DLD1 (cell line): ENCODE measurements around the gene CEP112.
"Not testable (repeated sequence)": the region's sequence is repeated elsewhere in the genome, so short reads cannot be mapped to it uniquely, and the experiment has no call there.

Experiments used
- in situ Hi-C: cut with HindIII; loops from 2 replicates; pipeline ENCODE4 v1.10.0; 2017; ENCODE audit warnings: low sequenced_read_pairs

The CEP112 gene

DNA sequence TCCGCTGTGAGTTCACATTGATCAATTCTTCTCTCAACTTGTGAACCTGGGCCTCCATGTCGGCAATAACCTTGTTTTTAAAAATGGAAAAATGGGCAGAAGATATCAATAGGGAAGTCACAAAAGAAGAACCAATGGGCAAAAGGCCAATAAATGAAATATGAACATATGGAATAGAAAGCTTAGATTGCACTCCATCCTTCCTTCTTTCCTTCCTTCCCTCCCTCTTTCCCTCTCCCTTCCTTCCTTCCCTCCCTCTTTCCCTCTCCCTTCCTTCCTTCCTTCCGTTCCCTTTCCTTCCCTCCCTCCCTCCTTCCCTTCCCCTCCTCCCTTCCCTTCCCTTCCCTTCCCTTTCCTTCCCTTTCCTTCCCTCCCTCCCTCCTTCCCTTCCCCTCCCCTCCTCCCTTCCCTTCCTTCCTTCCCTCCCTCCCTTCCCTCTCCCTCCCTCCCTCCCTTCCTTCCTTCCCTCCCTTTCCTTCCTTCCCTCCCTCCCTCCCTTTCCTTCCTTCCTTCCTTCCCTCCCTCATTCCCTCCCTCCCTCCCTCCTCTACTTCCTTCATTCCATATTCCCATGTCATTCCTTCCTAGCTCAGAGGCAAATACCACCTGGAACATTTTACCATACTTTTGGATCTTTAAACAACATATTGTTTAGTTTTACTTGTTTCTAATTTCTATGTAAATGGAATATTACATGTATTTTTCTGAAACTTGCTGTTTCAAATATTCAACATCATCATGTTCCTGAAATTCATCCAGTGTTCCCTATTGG lies 339.8 kb downstream of the CEP112 start:
- in situ Hi-C loops: no loop called here

GRCh38 chr17:65850486-65850885 lies 341.4 kb downstream of the CEP112 start:
- in situ Hi-C loops: no loop called here

DNA sequence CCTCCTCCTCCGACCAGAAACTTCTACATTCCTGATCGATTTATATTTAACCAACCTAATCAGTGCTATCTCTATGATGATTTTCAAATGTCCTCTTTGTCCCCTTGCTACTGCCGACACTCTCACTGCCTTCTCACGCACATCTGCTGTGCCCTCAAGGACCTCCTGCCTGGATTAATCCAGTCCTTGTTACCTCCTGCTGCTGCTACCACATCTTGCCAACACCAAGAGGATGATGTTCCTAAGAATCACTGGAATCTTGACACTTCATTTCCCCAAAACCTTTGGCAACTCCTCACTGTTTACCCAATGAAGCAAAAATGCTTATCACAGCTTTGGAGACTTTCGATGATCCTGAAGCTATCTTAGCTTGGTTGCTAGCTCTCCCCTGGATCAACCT lies 343.2 kb downstream of the CEP112 start:
- in situ Hi-C loops: no loop called here

- in situ Hi-C loops: no loop called here
Measured at GRCh38 chr17:65841089-65841488, 350.8 kb downstream of the CEP112 start.

DNA sequence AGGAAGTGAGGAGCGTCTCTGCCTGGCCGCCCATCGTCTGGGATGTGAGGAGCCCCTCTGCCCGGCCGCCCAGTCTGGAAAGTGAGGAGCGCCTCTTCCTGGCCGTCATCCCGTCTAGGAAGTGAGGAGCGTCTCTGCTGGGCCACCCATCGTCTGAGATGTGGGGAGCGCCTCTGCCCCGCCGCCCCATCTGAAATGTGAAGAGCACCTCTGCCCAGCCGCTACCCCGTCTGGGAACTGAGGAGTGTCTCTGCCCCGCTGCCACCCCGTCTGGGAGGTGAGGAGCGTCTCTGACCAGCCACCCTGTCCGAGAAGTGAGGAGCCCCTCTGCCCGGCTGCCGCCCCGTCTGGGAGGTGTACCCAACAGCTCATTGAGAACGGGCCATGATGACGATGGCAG lies 354.7 kb downstream of the CEP112 start:
- in situ Hi-C loops: not testable (repeated sequence)

DNA sequence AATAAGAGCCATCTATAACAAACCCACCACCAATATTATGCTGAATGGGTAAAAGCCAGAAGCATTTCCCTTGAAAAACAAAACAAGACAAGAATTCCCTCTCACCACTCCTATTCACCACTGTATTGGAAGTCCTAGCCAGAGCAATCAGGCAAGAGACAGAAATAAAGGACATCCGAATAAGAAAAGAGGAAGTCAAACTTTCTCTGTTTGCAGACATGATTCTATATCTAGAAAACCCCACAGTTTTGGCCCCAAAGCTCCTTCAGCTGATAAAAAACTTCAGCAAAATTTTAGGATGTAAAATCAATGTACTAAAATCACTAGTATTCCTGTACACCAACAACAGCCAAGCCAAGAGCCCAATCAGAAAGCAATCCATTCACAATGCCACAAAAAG lies 358.7 kb downstream of the CEP112 start:
- in situ Hi-C loops: no loop called here

DNA sequence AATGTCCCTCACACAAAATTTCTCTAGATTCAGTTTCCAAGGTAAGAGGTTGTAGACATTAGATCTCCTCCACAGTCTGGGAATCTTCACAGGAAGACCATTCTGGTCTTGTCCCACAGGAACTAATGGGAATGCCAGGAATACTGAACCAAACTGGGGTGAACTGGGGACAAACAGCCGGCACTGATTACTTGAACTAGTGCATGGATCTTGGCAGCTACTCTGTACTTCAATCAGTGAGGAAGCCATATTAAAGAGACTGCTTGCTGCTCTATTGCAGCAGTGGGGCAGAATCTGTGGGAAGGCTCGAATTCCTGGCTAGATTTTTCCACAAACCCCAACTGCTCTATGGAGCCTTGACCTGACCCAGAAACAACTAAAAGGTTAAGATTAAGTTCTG lies 361.6 kb downstream of the CEP112 start:
- in situ Hi-C loops: no loop called here

GRCh38 chr17:65826577-65826976 lies 365.4 kb downstream of the CEP112 start:
- in situ Hi-C loops: not testable (repeated sequence)

DNA sequence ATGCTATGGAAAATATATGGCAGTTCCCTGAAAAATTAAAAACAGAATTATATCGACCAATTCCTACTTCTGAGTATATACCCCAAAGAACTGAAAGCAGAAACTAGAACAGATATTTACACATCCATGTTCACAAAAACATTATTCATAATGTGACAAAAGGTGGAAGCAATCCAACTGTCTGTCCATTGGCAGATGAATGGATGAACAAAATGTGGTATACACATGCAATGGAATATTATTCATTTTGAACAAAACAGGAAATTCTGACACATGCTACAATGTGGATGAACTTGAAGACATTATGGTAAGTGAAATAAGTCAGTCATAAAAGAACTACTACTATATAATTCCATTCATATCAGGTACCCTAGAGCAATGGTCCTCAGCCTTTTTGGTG lies 367.0 kb downstream of the CEP112 start:
- in situ Hi-C loops: no loop called here

DNA sequence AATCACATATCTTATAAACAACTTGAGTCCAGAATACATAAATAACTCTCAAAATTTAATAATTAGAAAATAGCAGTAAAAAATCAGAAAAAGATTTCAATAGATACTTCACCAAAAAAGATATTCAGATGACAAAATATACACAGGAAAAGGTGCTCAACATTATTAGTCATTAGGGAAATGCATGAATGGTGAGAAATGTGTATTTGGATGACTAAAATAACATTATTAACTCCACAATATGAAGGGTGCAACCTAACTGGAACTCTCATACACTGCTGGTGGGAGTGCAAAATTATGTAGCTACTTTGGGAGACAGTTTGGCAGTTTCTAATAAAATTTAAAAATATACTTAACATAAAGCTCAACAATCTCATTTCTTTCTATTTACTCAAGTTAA lies 368.2 kb downstream of the CEP112 start:
- in situ Hi-C loops: no loop called here

GRCh38 chr17:65820811-65821210 lies 371.1 kb downstream of the CEP112 start:
- in situ Hi-C loops: no loop called here

DNA sequence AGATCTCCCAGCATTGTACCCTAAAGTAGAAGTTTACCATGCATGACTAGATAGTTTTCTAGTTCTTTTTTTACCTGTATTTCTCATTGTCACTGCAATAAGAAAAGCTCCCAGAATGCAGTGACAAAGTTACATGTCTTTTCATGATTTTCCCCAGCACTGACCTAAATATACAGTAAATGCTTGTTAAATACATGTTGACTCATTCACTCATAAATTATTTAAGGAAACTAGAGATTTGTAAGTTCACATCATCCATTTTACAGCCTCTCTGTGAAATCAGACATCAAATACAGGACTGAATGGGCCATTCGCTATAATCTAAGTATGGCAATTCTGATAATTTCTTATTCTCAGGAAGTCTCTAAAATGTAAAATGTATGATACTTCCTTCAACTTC lies 371.6 kb downstream of the CEP112 start:
- in situ Hi-C loops: no loop called here

GRCh38 chr17:65819810-65820209 lies 372.1 kb downstream of the CEP112 start:
- in situ Hi-C loops: no loop called here

- in situ Hi-C loops: no loop called here
Measured at GRCh38 chr17:65817951-65818350, 374.0 kb downstream of the CEP112 start.

DNA sequence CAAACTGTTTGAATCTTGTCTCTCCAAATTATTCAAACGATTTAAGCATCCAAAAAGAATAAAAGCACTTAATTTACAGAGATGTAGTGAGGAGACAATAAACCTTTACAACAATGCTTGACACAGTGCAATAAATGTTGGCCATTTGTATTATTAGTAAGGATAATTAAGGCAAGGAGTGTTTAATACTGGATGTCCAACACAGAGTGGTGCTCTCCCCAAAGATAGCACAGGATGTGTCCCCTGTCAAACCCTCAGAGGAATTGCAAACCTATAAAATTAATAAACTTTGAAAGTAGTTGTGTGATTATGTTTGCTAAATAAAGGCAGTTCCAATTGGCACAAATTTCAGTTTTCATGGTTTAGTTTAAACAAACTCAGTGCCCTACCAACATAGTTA lies 377.5 kb downstream of the CEP112 start:
- in situ Hi-C loops: no loop called here

DNA sequence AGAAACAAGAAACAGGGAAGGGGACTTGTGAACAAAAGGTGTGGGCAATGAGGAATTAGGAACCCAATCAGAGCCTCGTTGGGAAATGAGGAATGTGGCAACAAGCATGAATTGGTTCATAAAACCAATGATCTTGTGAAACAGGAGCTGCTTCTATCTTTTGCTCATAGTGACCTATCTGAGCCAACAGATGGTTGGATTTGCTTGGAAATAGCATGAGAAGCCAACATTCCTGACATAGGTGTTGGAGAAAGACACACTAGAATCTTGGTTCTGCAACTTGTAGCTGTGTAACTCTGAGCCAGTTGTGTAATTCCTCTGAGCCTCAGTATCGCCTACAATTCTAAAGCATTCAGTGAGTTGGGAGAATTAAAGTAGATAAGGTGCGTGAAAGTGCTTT lies 378.6 kb downstream of the CEP112 start:
- in situ Hi-C loops: no loop called here

- in situ Hi-C loops: no loop called here
Measured at GRCh38 chr17:65811043-65811442, 380.9 kb downstream of the CEP112 start.

GRCh38 chr17:65809366-65809765 lies 382.6 kb downstream of the CEP112 start:
- in situ Hi-C loops: no loop called here

- in situ Hi-C loops: not testable (repeated sequence)
Measured at GRCh38 chr17:65808566-65808965, 383.4 kb downstream of the CEP112 start.

DNA sequence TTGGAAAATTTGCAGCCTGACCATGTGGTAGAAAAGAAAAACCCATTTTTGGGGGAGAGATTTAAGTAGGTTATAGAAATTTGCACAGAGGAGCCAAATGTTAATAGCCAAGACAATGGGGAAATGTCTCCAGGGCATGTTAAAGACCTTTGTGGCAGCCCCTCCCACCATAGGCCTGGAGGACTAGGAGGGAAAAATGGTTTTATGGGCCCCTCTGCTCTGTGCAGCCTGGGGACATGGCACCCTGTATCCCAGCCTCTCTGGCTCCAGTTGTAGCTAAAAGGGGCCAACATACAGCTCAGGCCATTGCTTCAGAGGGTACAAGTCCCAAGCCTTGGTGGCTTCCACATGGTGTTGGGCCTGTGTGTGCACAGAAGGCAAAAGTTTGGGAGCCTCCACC lies 384.6 kb downstream of the CEP112 start:
- in situ Hi-C loops: no loop called here

DNA sequence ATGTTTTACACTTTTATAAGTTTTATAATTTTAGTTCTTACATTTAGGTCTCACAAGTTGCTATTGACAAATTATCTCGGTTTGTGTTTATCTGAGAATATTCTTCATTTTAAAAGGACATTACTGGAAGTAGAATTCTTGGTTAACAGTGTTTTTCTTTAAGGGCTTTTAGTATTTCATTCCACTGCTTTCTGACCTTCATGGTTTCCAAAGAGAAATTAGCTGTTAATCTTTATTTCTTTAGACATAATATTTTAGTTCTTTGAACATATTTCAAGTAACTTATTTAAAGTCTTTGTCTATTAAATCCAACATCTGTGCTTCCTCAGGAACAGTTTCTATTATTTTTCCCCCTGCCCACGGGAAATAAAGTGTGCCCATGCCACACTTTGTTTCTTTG lies 390.4 kb downstream of the CEP112 start:
- in situ Hi-C loops: no loop called here

DNA sequence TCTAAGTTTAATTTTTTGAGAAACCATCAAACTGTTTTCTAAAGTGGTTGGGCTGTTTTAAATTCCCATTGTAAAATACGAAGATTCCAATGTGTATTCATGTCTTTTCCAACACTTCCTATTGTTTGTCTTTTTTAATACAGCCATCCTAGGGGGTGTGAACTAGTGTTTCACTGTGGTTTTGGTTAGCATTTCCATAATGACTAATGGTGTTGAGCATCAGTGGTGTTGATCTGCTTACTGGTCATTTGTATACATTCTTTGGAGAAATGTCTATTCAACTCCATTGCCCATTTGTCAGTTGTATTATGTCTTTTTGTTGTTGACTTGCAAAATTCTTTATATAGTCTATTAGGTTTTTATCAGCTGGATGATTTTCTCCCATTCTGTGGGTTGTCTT lies 391.3 kb downstream of the CEP112 start:
- in situ Hi-C loops: no loop called here

DNA sequence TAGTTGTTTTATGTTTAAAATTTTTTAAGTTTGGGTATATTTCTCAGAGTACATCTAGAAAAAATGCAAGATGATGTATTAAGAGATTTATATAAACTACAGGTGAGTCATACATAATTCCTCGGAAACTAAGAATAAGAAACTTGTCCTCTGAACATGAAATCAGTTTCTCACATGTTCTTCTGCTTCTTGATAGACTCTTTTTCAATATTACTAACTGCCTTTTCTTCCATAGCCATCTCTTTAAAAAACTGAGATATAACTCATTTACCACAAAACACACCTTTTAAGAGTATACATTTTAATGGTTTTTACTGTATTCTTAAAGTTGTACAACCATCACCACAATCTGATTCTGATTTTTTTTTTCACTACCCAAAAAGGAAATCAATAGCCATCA lies 392.1 kb downstream of the CEP112 start:
- in situ Hi-C loops: no loop called here
